IPS-18c (cell line): ENCODE results near the gene PDE3A.
"Not testable (repeated sequence)": the region's sequence is repeated elsewhere in the genome, so short reads cannot be mapped to it uniquely, and the experiment has no call there.

Experiments used
- H3K4me3 ChIP-seq: 2 replicates; pipeline ENCODE4 v1.7.0; 2013; ENCODE audit warnings: low read depth, mild to moderate bottlenecking, low read length, moderate library complexity; ENCODE audit not compliant: insufficient read depth
- H3K9me3 ChIP-seq: one replicate; pipeline ENCODE4 v1.6.1; 2013; ENCODE audit warnings: mild to moderate bottlenecking, low read length, moderate library complexity; ENCODE audit not compliant: control insufficient read depth, insufficient read depth

PDE3A gene

DNA sequence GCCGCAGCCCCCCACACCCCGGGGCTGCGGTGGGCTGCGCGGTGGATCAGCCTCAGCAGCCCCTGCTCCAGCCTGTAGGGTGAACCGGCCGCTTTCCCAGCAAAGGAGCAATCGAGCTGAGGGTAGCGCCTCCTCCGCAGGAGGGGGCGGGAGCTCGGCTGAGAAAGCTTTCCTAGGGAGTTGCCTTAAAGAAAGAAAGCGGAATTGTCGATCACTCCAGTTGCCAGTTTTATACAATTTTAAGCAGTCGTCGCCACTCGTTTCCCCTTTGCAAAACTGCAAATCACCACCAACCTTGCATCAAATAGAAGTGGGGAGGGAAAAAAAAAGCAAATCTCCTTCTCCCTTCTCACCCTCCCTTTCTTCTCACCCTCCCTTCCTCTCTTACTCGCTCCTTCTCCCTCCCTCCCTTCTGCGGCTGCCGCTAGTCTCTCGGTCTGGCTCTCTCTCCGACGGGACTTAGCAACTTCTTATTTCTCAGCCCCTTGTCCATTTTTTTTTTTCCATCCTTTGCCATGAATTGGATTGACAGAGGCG, at the start of gene PDE3A:
TSS of gene PDE3A (plus strand) at position 424 of the 537 bp plus-strand sequence. CDS start 748 bp downstream, outside the sequence.
- Histone ChIP-seq H3K4me3 (peak within 1 kb of the TSS; percentile 80), H3K9me3 (no peaks in the 10 kb centered on the region)

- H3K9me3 ChIP-seq: no peaks in the 10 kb centered on the region
- no peak overlapping the region for H3K4me3 ChIP-seq
These were observed 49.0 kb upstream of the PDE3A start for GRCh38 chr12:20319366-20319765.

GRCh38 chr12:20320552-20320951, 47.8 kb upstream of the PDE3A start:
- H3K4me3 ChIP-seq: no peak overlapping the region
- no peaks in the 10 kb centered on the region for H3K9me3 ChIP-seq

GRCh38 chr12:20330826-20331505, 37.4 kb upstream of the PDE3A start:
- not testable (repeated sequence) for H3K4me3 ChIP-seq

DNA sequence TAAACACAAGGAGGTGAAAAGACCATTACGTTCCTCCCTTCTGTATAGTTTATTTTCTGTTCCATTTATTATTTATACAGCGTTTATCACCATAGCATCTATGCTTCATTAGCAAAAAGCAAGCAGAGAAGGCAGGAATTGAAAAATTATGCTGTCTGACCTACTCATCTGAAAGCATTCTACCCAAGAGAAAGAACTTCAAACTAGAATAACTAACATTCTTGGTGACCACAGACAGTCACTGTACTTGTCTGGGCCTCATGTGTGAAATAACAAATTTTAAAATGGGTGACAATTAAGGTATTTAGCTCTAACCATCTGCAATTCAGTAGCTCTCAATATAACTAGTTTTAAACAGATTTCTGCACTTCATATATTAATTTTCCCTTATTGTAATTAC, 29.3 kb upstream of the PDE3A start:
- Histone ChIP-seq H3K4me3 (no peak overlapping the region), H3K9me3 (no peaks in the 10 kb centered on the region)

More at GRCh38 chr12:20330826-20331505, 37.4 kb upstream of the PDE3A start:
- H3K9me3 ChIP-seq: not testable (repeated sequence)

DNA sequence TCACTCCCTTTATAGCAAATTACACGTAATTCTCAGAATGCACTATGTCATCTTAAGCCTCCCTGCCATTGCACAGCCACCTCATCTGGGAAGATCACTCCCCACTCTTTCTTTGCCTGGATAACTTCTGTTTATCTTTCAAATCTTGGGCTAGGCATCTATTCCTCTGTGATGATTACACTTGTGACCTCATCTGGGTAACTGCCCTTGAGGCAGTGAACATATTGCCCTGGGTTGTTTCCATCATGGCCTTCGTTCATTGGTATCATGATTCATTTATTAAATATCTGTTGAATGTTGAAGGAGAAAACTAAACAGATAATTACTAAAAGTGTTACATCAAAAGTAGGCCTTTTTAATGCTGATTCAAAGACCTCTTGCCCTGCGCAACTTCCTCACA, 26.2 kb upstream of the PDE3A start:
- Histone ChIP-seq H3K9me3 (no peaks in the 10 kb centered on the region), H3K4me3 (no peak overlapping the region)

DNA sequence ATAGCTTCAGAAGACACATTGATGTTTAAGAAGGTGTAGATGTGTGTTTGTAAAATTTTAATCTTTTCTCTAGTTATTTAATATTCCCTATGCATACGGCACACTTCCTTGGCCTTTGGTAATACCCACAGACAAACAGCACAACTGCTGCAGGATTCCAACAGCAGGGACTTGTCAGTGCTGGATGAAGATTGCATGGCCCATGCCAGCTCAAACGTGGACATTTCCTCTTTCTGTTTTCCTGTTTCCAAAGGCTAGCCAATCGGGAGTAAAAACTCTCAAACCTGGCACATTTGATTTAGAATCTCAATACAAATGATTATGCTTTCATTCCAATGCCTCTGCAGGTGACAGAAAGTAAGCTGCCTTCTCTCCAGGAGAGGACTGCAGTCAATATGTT, 22.5 kb upstream of the PDE3A start:
- Histone ChIP-seq H3K4me3 (no peak overlapping the region), H3K9me3 (no peaks in the 10 kb centered on the region)

GRCh38 chr12:20350026-20350425, 18.3 kb upstream of the PDE3A start:
- Histone ChIP-seq H3K4me3 (no peak overlapping the region), H3K9me3 (no peaks in the 10 kb centered on the region)

DNA sequence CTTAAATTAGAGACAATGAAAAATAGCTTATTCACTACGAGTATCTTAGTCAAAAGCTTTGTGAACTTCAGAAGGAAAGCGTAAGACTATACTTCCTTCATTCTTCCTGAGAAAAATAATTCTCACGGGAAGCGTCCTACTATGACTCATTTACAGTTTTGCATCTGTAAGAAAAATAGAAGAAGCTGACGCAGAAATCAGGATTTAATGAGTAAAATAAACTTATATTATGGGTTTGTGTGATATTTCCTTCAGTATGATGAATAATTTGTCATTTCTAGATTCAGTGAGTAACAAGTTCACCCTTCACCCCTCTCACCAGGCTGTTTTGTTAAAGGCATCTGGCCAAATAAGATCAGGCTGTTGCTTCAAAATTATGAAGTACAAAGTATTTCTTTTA, 17.8 kb upstream of the PDE3A start:
- Histone ChIP-seq H3K4me3 (no peak overlapping the region), H3K9me3 (no peaks in the 10 kb centered on the region)

GRCh38 chr12:20351406-20351805, 16.9 kb upstream of the PDE3A start:
- Histone ChIP-seq H3K9me3 (no peaks in the 10 kb centered on the region), H3K4me3 (no peak overlapping the region)

DNA sequence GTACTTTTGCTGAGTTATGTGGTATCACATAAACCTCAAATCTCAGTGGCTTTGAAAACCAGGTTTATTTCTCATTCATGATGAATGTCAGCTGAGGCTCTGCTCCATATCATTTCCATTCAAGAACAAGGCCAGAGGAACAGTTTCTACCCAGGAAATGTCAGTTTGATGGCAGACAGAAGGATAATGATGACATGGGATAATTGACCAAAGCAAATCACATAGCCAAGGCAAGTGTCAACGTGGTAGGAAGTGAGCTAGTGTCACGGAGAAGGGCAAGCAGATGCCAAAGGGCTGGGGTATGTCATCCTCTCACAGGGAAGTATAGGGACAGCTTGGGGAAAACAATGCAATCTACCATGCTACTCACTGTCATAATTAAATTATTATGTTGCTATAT, 12.3 kb upstream of the PDE3A start:
- Histone ChIP-seq H3K4me3 (no peak overlapping the region), H3K9me3 (no peaks in the 10 kb centered on the region)

GRCh38 chr12:20360407-20360806, 7.9 kb upstream of the PDE3A start:
- no peak overlapping the region for H3K4me3 ChIP-seq
- H3K9me3 ChIP-seq: no peaks in the 10 kb centered on the region

DNA sequence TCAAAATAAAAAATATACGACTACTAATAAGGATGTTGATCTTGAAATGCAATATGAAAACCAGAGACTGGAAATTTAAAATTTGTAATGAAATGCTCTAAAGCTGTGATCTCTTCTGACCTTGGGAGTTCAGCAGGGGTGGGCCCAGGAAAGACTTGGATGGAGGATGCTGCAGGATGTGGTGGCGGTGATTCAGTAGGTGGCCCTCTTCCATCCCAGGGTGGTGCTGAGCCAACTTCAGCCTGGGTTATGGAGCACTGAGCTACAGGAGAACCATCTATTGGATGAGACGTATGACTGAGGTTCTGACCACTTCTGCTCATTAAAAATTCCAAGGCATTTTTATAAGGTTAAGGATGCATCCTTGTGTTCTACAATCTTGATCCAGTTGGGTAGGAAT, 6.9 kb upstream of the PDE3A start:
- H3K4me3 ChIP-seq: no peak overlapping the region
- H3K9me3 ChIP-seq: no peaks in the 10 kb centered on the region

DNA sequence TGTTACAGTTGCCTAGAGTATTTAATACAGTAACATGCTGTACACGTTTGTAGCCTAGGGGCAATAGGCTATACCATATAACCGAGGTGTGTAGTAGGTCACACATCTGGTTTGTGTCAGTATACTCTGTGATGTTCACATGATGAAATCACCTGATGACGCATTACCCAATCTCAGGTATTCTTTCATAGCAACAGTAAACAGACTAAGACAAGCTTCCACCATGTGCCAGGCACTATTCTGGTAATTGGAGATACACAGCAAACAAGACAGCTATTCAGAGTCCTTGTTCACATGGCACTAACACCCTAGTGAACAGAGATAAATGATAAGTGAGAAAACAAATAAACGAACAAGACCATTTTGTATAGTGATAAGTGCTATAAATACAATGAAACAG, 3.8 kb upstream of the PDE3A start:
- Histone ChIP-seq H3K4me3 (no peak overlapping the region), H3K9me3 (no peaks in the 10 kb centered on the region)

GRCh38 chr12:20366776-20367409, 1.4 kb upstream of the PDE3A start:
- no peak overlapping the region for H3K4me3 ChIP-seq
- H3K9me3 ChIP-seq: no peaks in the 10 kb centered on the region

- Histone ChIP-seq H3K9me3 (no peaks in the 10 kb centered on the region), H3K4me3 (peak overlapping the region; percentile 80; the same call in 1 of the 2 replicates)
These were observed 689 bp upstream of the PDE3A start for GRCh38 chr12:20367583-20368113.

DNA sequence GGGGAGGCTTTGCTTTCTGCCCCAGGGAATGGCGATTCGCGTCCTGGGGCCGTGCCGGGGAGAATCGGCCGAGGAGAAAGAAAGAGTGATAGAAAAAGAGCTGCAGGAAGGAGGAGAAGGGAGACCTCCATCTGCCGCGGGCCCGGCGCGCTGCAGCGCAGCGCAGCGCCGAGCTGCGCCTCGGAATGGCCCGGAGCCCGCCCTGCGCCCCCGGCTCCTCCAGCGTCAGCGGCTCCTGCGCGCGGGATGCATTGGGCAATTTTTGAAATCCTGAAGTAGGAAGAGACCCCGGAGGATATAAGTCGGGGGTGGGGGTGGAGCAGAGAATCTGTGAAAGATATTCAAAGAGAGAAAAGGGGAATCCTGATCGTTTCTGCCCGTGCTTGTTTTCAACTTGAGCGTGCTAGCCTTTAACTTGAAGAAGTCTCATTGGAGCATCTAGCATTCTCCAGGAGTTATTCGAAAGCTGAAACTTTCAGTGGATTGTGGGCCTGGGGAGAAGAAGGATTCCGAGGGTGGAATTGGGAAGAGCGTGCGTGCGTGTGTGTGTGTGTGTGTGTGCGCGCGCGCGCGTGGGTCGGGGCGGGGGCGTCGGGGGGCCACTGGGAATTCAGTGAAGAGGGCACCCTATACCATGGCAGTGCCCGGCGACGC, 441 bp downstream of the PDE3A start:
- Histone ChIP-seq H3K4me3 (peak overlapping the region; percentile 80), H3K9me3 (no peaks in the 10 kb centered on the region)
